Gastrocnemius medialis (tissue), 4 donors: Measurements from ENCODE around the gene TMSB10.
A peak's percentile ranks its signal among the peaks of the same experiment; 100 is the strongest.

Experiments used
- CTCF ChIP-seq, 5 experiments: fragments of 450-650 bp in 3 of 5; fragments of 200-600 bp in 2 of 5; sonication (generic) in 2 of 5; IDR thresholded peaks in 4 of 5; conservative IDR thresholded peaks in 1 of 5; 1 replicate in 4 of 5; 2 replicates in 1 of 5; pipeline ENCODE4 v1.5.1; 2016 to 2019; ENCODE audit warnings: antibody characterized with exemption in 5 of 5, mild to moderate bottlenecking in 3 of 5, moderate library complexity in 3 of 5
- POLR2A ChIP-seq, 2 donors: fragments of 450-650 bp; IDR thresholded peaks; one replicate each; pipeline ENCODE4 v1.6.1; 2017; ENCODE audit warnings: antibody characterized with exemption in 2 of 2, mild to moderate bottlenecking in 2 of 2, moderate library complexity in 2 of 2

GRCh38 chr2:84906900-84907714 lies 1.7 kb downstream of the TMSB10 start:
- no peak for TF ChIP-seq CTCF (IDR thresholded peaks at IDR 0.05 in 4 of 5, conservative IDR thresholded peaks at IDR 0.05 in 1 of 5)
- TF ChIP-seq POLR2A (IDR thresholded peaks at IDR 0.05), result peak; percentile 44 to 50
